SK-N-SH (cell line): ENCODE measurements around the gene RIMS4. TPM values are rescaled to one million over a fixed set of nuclear protein-coding genes. Genes with fewer than 3 reads are reported as not detected.

Experiments used
- CTCF ChIA-PET: fragments of 300-600, 350-600 bp; formaldehyde crosslinking; extraction: SDS; loops from one replicate; lab custom pipeline; 2021; lab: Yijun Ruan, JAX
- POLR2A ChIA-PET: fragments of 350-600 bp; sonication (Branson Sonifier 250); formaldehyde crosslinking; extraction: SDS; loops from one replicate; lab custom pipeline; 2020; ENCODE audit warnings: antibody characterized with exemption, inconsistent platforms; lab: Yijun Ruan, JAX
- DNase-seq: peaks from one replicate; pipeline ENCODE4 v3.0.0; 2012
- H2AFZ ChIP-seq: fragments of 200-600 bp; sonication (generic); 2 replicates; pipeline ENCODE4 v1.8.1; 2016; ENCODE audit warnings: antibody characterized with exemption, mild to moderate bottlenecking, low read depth
- H3F3A ChIP-seq: fragments of 200-600 bp; sonication (generic); replicated peaks from 2 replicates; pipeline ENCODE3; 2016; ENCODE audit warnings: antibody characterized with exemption, mild to moderate bottlenecking; ENCODE audit not compliant: insufficient read depth
- H3K27ac ChIP-seq, 2 experiments: fragments of 200-500 bp in 1 of 2; fragments of 200-600 bp in 1 of 2; sonication (Bioruptor generic) in 1 of 2; sonication (generic), shearing (Covaris generic) in 1 of 2; 2 replicates each; pipeline versions ENCODE4 v1.5.1 to v1.6.1; 2014 to 2016; ENCODE audit warnings: low read depth in 2 of 2, inconsistent platforms in 1 of 2, low read length in 1 of 2, mild to moderate bottlenecking in 1 of 2, mixed read lengths in 1 of 2
- H3K27me3 ChIP-seq: fragments of 200-600 bp; sonication (generic), shearing (Covaris generic); 2 replicates; pipeline ENCODE4 v1.6.1; 2016; ENCODE audit warnings: mixed run types; ENCODE audit not compliant: insufficient read depth
- H3K36me3 ChIP-seq, 2 experiments: fragments of 200-500 bp in 1 of 2; fragments of 200-600 bp in 1 of 2; sonication (Bioruptor generic) in 1 of 2; sonication (generic) in 1 of 2; replicated peaks in 1 of 2; 2 replicates each; pipeline versions ENCODE3 to v1.5.1; 2014 to 2016; ENCODE audit warnings: low read length in 1 of 2, mild to moderate bottlenecking in 1 of 2; ENCODE audit not compliant: insufficient read depth in 2 of 2, control insufficient read depth in 1 of 2
- H3K4me1 ChIP-seq, 2 experiments: fragments of 200-500 bp in 1 of 2; fragments of 200-600 bp in 1 of 2; sonication (Bioruptor generic) in 1 of 2; sonication (generic), shearing (Covaris generic) in 1 of 2; 2 replicates each; pipeline versions ENCODE4 v1.5.1 to v1.6.1; 2014 to 2016; ENCODE audit warnings: low read depth in 1 of 2, low read length in 1 of 2, mixed run types in 1 of 2; ENCODE audit not compliant: insufficient read depth in 2 of 2, control insufficient read depth in 1 of 2
- H3K4me2 ChIP-seq: fragments of 200-600 bp; sonication (generic), shearing (Covaris generic); 2 replicates; pipeline ENCODE4 v1.6.1; 2017; ENCODE audit warnings: mixed run types
- H3K4me3 ChIP-seq, 2 experiments: fragments of 200-500 bp in 1 of 2; fragments of 200-600 bp in 1 of 2; sonication (Bioruptor generic) in 1 of 2; sonication (generic), shearing (Covaris generic) in 1 of 2; 2 replicates each; pipeline versions ENCODE4 v1.5.1 to v1.8.1; 2014 to 2016; ENCODE audit warnings: low read depth in 2 of 2, inconsistent platforms in 1 of 2, low read length in 1 of 2, mild to moderate bottlenecking in 1 of 2, mixed read lengths in 1 of 2, moderate library complexity in 1 of 2
- H3K79me2 ChIP-seq: fragments of 200-600 bp; sonication (generic); 2 replicates; pipeline ENCODE4 v1.8.1; 2017; ENCODE audit warnings: mild to moderate bottlenecking; ENCODE audit not compliant: insufficient read depth
- H3K9ac ChIP-seq: fragments of 200-600 bp; sonication (generic); 2 replicates; pipeline ENCODE4 v1.6.1; 2017; ENCODE audit warnings: mixed run types
- H3K9me2 ChIP-seq: fragments of 200-600 bp; sonication (generic); 2 replicates; pipeline ENCODE4 v1.6.1; 2017; ENCODE audit warnings: mixed run types
- H3K9me3 ChIP-seq: fragments of 200-600 bp; sonication (generic); 2 replicates; pipeline ENCODE4 v1.6.1; 2017; ENCODE audit warnings: mixed run types, mild to moderate bottlenecking, moderate library complexity
- H4K20me1 ChIP-seq: fragments of 200-600 bp; sonication (generic); 2 replicates; pipeline ENCODE4 v1.6.1; 2017; ENCODE audit warnings: mild to moderate bottlenecking, mixed run types; ENCODE audit not compliant: insufficient read depth
- FOSL2 ChIP-seq: IDR thresholded peaks from 2 replicates; pipeline ENCODE4 v1.4.0; 2012; ENCODE audit warnings: low read depth, mild to moderate bottlenecking, moderate library complexity, borderline replicate concordance
- FOXJ3 ChIP-seq: sonication (generic); formaldehyde crosslinking; IDR thresholded peaks from 2 replicates; pipeline ENCODE4 v1.5.1; 2020; ENCODE audit warnings: mild to moderate bottlenecking, missing genetic modification reagents
- FOXM1 ChIP-seq: IDR thresholded peaks from 2 replicates; pipeline ENCODE4 v1.4.0; 2012; ENCODE audit warnings: low read depth, mild to moderate bottlenecking
- GATA2 ChIP-seq: sonication (generic); formaldehyde crosslinking; IDR thresholded peaks from 2 replicates; pipeline ENCODE4 v1.5.0; 2020; ENCODE audit warnings: mild to moderate bottlenecking, missing genetic modification reagents
- IRF3 ChIP-seq: fragments of 150-350 bp; IDR thresholded peaks from 2 replicates; pipeline ENCODE4 v1.6.1; 2016; ENCODE audit warnings: mild to moderate bottlenecking, low read depth, low read length
- JUND ChIP-seq: IDR thresholded peaks from 2 replicates; pipeline ENCODE4 v1.4.0; 2012
- NRF1 ChIP-seq: IDR thresholded peaks from 2 replicates; pipeline ENCODE4 v1.6.1; 2012; ENCODE audit warnings: low read depth, mild to moderate bottlenecking, low read length
- POLR2AphosphoS5 ChIP-seq: IDR thresholded peaks from 2 replicates; pipeline ENCODE4 v1.6.1; 2012; ENCODE audit warnings: low read depth, low read length
- RAD21 ChIP-seq: IDR thresholded peaks from 2 replicates; pipeline ENCODE4 v1.6.1; 2012; ENCODE audit warnings: mild to moderate bottlenecking, low read length
- RXRA ChIP-seq: IDR thresholded peaks from 2 replicates; pipeline ENCODE4 v1.4.0; 2012; ENCODE audit warnings: low read depth, mild to moderate bottlenecking, borderline replicate concordance
- SIN3A ChIP-seq: IDR thresholded peaks from 2 replicates; pipeline ENCODE4 v1.6.1; 2012; ENCODE audit warnings: low read depth, mild to moderate bottlenecking, low read length, moderate library complexity, borderline replicate concordance
- SMC3 ChIP-seq: IDR thresholded peaks from 2 replicates; pipeline ENCODE4 v1.6.1; 2012; ENCODE audit warnings: low read depth, low read length, improper control_type of control experiment
- TCF12 ChIP-seq: IDR thresholded peaks from 2 replicates; pipeline ENCODE4 v1.4.0; 2012
- YY1 ChIP-seq: IDR thresholded peaks from 2 replicates; pipeline ENCODE4 v1.4.0; 2012; ENCODE audit warnings: low read depth, mild to moderate bottlenecking
- ZBTB33 ChIP-seq: IDR thresholded peaks from 2 replicates; pipeline ENCODE4 v1.4.0; 2012; ENCODE audit warnings: low read depth, borderline replicate concordance
- WGBS: methylation state at CpG from one replicate; pipeline ENCODE4 v1.1.6; 2017; ENCODE audit warnings: low lambda C conversion rate; 5-methylcytosine and 5-hydroxymethylcytosine counted together
- polyA plus RNA-seq, 3 experiments: library from polyadenylated mRNA; depleted of rRNA; stranded (reverse); fragments of >200 nt; gene quantifications; 2 replicates each; pipeline ENCODE4 v1.2.3, GENCODE V29; 2012
- TF ChIP-seq, protein P1 (sequence below): IDR thresholded peaks from 2 replicates; pipeline ENCODE4 v1.4.0; 2012; ENCODE audit warnings: low read depth, borderline replicate concordance
- TF ChIP-seq, protein P2 (sequence below): fragments of 150-350 bp; IDR thresholded peaks from 2 replicates; pipeline ENCODE4 v1.6.1; 2017; ENCODE audit warnings: antibody characterized with exemption, low read length, low read depth, borderline replicate concordance

The RIMS4 gene
- polyA plus RNA-seq, 1 of the 3 experiments (the other 2 are of a cell fraction) = 0.13 TPM

- ChIA-PET CTCF (interaction anchor here (1.0 to 12.2 kb wide), 11 partner anchors 10 to 106 kb away, joined by 3 to 110 read pairs (median 4); partner anchors contain the start of gene KCNK15), POLR2A (interaction anchor here (0.9 to 1.0 kb wide), 2 partner anchors 40 to 44 kb away, joined by 3 read pairs; no protein-coding TSS in a partner anchor)
- no peaks in the 10 kb centered on the region for H3K79me2 ChIP-seq
- 14% methylated on average over 8 of the region's 10 CpGs for WGBS
- peak; percentile 76 for DNase-seq
- peaks cover 21% of the 10 kb centered on the region; the same call in 1 of the 2 replicates for H3K27me3 ChIP-seq
- peaks cover 0 to 70% of the 10 kb centered on the region in 2 experiments; a peak in 2 of 4 replicates for H3K4me1 ChIP-seq
- H3K4me2 ChIP-seq = no peak overlapping the region
- H4K20me1 ChIP-seq = no peaks in the 10 kb centered on the region
- H3K9me2 ChIP-seq = no peaks in the 10 kb centered on the region
- H3K27ac ChIP-seq = peak overlapping the region in 1 of 2 experiments; percentile 99; a peak in 2 of 4 replicates
- no peaks in the 10 kb centered on the region for H3K36me3 ChIP-seq
- no peaks in the 10 kb centered on the region for H3K9me3 ChIP-seq
- H3K9ac ChIP-seq = no peak overlapping the region
- H3K4me3 ChIP-seq = no peak overlapping the region
- TF ChIP-seq NRF1 = no peak
- TF ChIP-seq GATA2 = peak; percentile 88
- TF ChIP-seq FOXJ3 (CRISPR knock-in tag) = 0 out of 2 replicates have a peak, but pooled peaks have one; percentile 48
- TF ChIP-seq YY1 = no peak
- TF ChIP-seq RAD21 = 0 out of 2 replicates have a peak, but pooled peaks have one; percentile 15
- H2AFZ ChIP-seq = no peak overlapping the region
- no peaks in the 10 kb centered on the region for H3F3A ChIP-seq
Measured at GRCh38 chr20:44762466-44763140, 47.7 kb downstream of the RIMS4 start.

- peaks cover 15% of the 10 kb centered on the region; the same call in 1 of the 2 replicates for H3K27me3 ChIP-seq
- no peak overlapping the region for H2AFZ ChIP-seq
- WGBS = 20% methylated on average over 2 of the region's 3 CpGs
- no peaks in the 10 kb centered on the region for H3K79me2 ChIP-seq
- H3K36me3 ChIP-seq = no peaks in the 10 kb centered on the region
- H3K4me3 ChIP-seq = no peak overlapping the region
- CTCF ChIA-PET = interaction anchor here (1.0 to 12.2 kb wide), 8 partner anchors 9 to 87 kb away, joined by 3 to 110 read pairs (median 4); partner anchors contain the start of gene KCNK15
- H3K9me2 ChIP-seq = no peaks in the 10 kb centered on the region
- H3K9me3 ChIP-seq = no peaks in the 10 kb centered on the region
- no peak for DNase-seq
- H3F3A ChIP-seq = no peaks in the 10 kb centered on the region
- no peak overlapping the region for H3K4me2 ChIP-seq
- no peaks in the 10 kb centered on the region for H4K20me1 ChIP-seq
- no peak overlapping the region for H3K9ac ChIP-seq
- peak overlapping the region in 1 of 2 experiments; percentile 99; a peak in 2 of 4 replicates for H3K27ac ChIP-seq
- peaks cover 0 to 72% of the 10 kb centered on the region in 2 experiments; a peak in 2 of 4 replicates for H3K4me1 ChIP-seq
- POLR2A ChIA-PET = interaction anchor here (1.0 kb wide), 1 partner anchor 14 kb away, joined by 3 read pairs; no protein-coding TSS in a partner anchor
- TF ChIP-seq FOSL2 = no peak
- TF ChIP-seq RXRA = no peak
- no peak for TF ChIP-seq RAD21
- no peak for TF ChIP-seq ZBTB33
- no peak for TF ChIP-seq NRF1
- TF ChIP-seq, protein P1, sequence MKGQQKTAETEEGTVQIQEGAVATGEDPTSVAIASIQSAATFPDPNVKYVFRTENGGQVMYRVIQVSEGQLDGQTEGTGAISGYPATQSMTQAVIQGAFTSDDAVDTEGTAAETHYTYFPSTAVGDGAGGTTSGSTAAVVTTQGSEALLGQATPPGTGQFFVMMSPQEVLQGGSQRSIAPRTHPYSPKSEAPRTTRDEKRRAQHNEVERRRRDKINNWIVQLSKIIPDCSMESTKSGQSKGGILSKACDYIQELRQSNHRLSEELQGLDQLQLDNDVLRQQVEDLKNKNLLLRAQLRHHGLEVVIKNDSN = no peak
- no peak for TF ChIP-seq IRF3
- TF ChIP-seq POLR2AphosphoS5 = no peak
- no peak for TF ChIP-seq JUND
- no peak for TF ChIP-seq SMC3
- TF ChIP-seq TCF12 = no peak
- TF ChIP-seq, protein P2, sequence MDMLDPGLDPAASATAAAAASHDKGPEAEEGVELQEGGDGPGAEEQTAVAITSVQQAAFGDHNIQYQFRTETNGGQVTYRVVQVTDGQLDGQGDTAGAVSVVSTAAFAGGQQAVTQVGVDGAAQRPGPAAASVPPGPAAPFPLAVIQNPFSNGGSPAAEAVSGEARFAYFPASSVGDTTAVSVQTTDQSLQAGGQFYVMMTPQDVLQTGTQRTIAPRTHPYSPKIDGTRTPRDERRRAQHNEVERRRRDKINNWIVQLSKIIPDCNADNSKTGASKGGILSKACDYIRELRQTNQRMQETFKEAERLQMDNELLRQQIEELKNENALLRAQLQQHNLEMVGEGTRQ = no peak
- TF ChIP-seq FOXJ3 (CRISPR knock-in tag) = no peak
- TF ChIP-seq FOXM1 = no peak
- TF ChIP-seq SIN3A = no peak
Measured at GRCh38 chr20:44761423-44761822, 48.9 kb downstream of the RIMS4 start.
